HUES6 (cell line): ENCODE results near the gene CMIP.

ENCODE experiments used
- H3K27ac ChIP-seq: 2 replicates; pipeline ENCODE4 v1.7.0; 2013; ENCODE audit warnings: low read depth, mild to moderate bottlenecking, low read length, inconsistent platforms
- H3K27me3 ChIP-seq: 2 replicates; pipeline ENCODE4 v1.6.1; 2013; ENCODE audit warnings: low read length; ENCODE audit not compliant: control insufficient read depth, insufficient read depth
- H3K36me3 ChIP-seq: 2 replicates; pipeline ENCODE4 v1.6.1; 2013; ENCODE audit warnings: low read length; ENCODE audit not compliant: control insufficient read depth, insufficient read depth
- H3K4me1 ChIP-seq: 2 replicates; pipeline ENCODE4 v1.6.1; 2013; ENCODE audit warnings: low read length; ENCODE audit not compliant: control insufficient read depth, insufficient read depth
- H3K4me3 ChIP-seq: 2 replicates; pipeline ENCODE4 v1.5.1; 2013; ENCODE audit warnings: low read depth, low read length
- H3K9ac ChIP-seq: one replicate; pipeline ENCODE4 v1.6.1; 2013; ENCODE audit warnings: mild to moderate bottlenecking, low read length
- H3K9me3 ChIP-seq: 2 replicates; pipeline ENCODE4 v1.6.1; 2013; ENCODE audit warnings: low read depth, low read length; ENCODE audit not compliant: control insufficient read depth, insufficient read depth

The CMIP gene

DNA sequence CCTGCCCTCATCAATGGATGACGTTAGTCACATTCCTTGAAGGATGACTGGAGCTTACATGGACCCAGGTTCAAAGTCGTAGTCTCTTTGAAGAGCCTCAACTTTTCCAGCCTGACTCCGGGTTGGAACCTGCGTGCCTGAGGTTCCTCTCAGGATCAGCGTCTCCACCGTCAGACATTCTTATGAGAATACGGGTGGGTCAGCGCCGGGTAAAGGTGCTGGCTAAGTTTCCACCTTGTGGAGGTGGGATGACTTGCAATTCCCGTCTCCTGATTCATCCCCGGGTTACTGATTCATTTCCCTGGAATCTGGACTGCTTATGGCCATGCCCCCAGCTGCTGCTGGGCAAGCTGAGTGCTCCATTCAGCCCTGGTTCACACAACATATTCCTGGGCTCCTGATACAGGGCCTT lies 38.9 kb upstream of the CMIP start:
- Histone ChIP-seq H3K9ac (no peak overlapping the region), H3K36me3 (no peaks in the 10 kb centered on the region), H3K9me3 (no peaks in the 10 kb centered on the region), H3K27ac (no peak overlapping the region), H3K4me1 (peaks cover 6% of the 10 kb centered on the region), H3K27me3 (peaks cover 9% of the 10 kb centered on the region; the same call in 1 of the 2 replicates), H3K4me3 (no peak overlapping the region)

DNA sequence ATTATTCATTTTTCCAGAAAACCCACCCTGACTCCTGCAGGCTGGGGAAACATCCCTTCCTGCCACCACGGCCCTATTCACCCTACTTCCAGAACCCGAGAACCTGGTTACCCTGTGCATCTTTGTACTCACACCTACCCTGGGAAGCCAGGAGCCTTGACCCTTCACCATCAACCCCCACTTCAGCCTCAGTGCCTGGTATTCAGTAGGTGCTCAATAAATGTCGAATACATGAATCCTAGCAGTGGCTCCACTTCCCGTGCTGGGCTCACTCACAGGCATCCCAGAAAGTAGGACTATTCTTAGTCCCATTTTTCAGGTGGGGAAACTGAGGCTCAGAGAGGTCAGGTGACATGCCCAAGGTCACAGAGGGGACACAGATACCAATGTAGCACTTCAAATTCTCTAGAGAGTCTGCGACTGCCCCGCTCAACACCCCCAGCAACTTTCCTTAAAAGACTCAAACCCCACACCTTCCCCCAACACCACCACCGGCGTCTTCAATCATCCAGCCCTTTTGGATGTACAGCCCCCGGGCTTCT lies 36.1 kb upstream of the CMIP start:
- Histone ChIP-seq H3K4me3 (no peak overlapping the region), H3K9me3 (no peaks in the 10 kb centered on the region), H3K9ac (no peak overlapping the region), H3K4me1 (peaks cover 13% of the 10 kb centered on the region), H3K36me3 (no peaks in the 10 kb centered on the region), H3K27me3 (peaks cover 9% of the 10 kb centered on the region; the same call in 1 of the 2 replicates), H3K27ac (no peak overlapping the region)

DNA sequence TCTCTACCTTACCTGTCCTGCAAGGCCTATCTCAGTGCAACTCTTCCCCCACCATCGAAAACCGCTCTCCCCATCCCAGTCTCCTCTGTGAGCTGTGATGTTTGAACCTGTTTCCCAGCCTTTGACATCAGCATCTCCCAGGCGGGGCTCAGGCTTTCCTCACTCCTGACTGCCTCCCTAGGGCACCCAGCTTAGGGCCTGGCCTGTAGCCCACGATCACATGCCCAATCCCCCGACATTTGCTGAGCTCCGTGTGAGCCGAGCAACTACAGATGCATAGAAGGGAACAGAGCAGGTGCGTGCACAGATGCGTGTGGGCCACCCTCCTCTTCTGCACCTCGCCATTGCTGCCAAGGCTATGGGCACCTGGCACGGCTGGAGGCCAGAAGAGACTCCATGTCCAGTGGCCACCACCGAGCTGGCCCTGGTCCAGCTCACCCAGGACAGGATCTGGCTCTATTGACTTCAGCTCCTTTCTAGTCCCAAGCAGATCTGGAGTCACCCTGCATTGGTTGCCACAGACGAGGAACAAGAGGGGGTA lies 35.5 kb upstream of the CMIP start:
- no peak overlapping the region for H3K27ac ChIP-seq
- H3K4me1 ChIP-seq = peaks cover 9% of the 10 kb centered on the region
- H3K36me3 ChIP-seq = no peaks in the 10 kb centered on the region
- no peak overlapping the region for H3K9ac ChIP-seq
- H3K4me3 ChIP-seq = no peak overlapping the region
- 0 out of 2 replicates have a peak, but pooled peaks cover 4% of the 10 kb centered on the region for H3K27me3 ChIP-seq
- no peaks in the 10 kb centered on the region for H3K9me3 ChIP-seq

DNA sequence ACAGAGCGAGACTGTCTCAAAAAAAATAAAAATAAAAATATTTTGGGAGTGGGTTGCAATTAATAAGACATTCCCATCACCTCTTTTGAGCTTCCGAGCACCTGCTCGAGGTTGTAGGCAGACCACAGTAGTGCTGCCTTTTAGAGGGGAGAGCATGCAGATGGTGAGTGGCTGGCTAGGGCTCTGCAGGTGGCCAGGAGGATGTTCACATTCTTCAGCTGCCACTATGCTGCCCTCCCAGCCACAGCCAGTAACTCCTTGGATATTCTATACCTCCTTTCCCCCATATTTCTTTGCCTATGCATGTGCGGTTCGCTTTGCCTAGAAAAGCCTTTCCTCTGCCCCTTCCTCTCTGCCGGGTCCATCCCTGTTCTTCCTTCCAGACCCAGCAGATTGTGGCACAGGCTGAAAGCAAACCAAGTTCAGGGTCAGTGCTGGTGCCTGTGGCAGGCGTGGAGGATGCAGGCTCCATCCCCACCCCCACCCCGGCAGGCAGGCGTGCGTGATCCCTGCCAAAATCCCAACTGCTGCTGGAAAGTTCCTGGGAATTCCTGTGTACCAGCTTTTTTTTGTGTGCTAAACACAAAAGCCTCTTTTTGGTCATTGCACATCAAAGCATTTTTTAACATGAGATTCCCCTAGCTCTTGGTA lies 33.8 kb upstream of the CMIP start:
- Histone ChIP-seq H3K27ac (no peak overlapping the region), H3K4me3 (peak overlapping the region; percentile 27; the same call in 1 of the 2 replicates), H3K9ac (no peak overlapping the region)

DNA sequence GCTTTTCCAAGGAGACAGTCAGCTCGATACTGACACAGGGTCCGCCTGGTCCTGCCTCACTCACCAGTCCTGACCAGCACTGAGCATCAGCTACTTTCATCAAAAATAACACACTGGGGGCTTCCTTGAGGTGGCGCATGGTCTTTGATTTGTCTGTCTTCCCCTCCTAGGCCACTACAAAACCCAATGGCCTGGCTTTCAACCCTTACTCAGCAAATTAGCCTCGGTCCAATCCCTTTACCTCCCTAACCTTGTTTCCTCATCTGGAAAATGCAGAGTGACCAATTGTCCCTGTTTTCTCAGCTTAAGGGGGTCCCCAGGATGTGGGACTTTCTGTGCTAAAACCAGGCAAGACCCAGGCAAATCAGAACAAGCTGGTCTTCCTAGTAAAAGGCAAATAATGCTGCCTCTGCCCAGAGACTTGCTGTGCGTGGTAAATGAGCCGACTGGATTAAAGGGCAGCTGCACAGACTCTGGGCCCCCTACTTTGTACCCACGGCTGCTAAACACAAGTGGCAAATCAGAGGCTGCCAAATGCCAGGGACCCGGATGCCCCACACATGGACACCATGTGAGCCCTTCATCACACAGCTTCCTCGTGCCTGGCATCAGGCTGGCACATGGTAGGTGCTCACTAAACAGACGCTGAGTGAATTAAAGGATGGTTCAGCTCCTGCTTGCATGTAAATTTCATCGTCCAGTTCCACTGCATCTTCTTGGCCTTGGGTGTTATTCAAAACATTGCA lies 31.2 kb upstream of the CMIP start:
- no peak overlapping the region for H3K9ac ChIP-seq
- H3K27me3 ChIP-seq = no peaks in the 10 kb centered on the region

More for the DNA sequence above, 33.8 kb upstream of the CMIP start:
- H3K36me3 ChIP-seq = no peaks in the 10 kb centered on the region
- H3K4me1 ChIP-seq = peaks cover 21% of the 10 kb centered on the region
- H3K9me3 ChIP-seq = no peaks in the 10 kb centered on the region
- no peaks in the 10 kb centered on the region for H3K27me3 ChIP-seq

DNA sequence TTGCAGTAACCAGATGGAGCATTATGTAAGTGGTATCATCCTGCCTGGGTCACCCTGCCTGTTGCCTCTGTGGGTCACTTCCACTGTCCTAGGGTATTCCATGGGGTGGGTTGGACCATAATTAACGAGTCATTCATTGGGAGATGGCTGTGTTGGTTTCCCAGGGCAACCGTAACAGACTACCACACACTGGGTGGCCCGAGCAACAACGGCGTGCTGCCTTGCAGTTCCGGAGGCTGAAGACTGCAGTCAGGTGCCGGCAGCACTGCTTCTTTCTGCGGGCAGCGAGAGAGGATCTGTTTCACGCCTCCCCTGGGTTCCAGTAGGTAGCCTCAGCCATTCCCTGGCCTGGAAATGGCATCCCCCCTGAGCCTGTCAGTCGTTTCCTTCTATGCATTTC lies 28.9 kb upstream of the CMIP start:
- H3K27ac ChIP-seq = no peak overlapping the region
- H3K27me3 ChIP-seq = no peaks in the 10 kb centered on the region

More for the DNA sequence above, 31.2 kb upstream of the CMIP start:
- Histone ChIP-seq H3K4me3 (no peak overlapping the region), H3K9me3 (no peaks in the 10 kb centered on the region), H3K27ac (no peak overlapping the region), H3K36me3 (no peaks in the 10 kb centered on the region), H3K4me1 (peaks cover 32% of the 10 kb centered on the region)

DNA sequence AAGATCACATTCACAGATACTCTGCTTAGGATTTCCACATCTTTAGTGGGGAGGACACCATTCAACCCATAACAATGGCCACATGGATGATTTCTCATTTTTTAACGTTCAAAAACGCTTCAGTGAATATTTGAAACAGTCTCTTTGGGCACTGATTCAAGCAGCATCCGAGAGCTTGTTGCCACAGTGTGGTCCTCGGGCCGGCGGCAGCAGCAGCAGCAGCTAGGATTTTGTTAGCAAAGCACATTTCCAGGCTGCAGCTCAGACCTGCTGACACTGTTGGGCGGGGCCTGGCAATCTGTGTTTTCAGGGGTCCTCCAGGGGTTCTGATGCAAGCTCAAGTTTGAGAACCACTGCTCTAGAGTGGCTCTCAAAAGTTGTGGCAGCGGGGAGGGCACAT lies 27.9 kb upstream of the CMIP start:
- Histone ChIP-seq H3K4me1 (peaks cover 23% of the 10 kb centered on the region), H3K4me3 (no peak overlapping the region), H3K27ac (no peak overlapping the region), H3K36me3 (no peaks in the 10 kb centered on the region), H3K9me3 (no peaks in the 10 kb centered on the region), H3K27me3 (no peaks in the 10 kb centered on the region), H3K9ac (no peak overlapping the region)

More for the DNA sequence above, 28.9 kb upstream of the CMIP start:
- no peak overlapping the region for H3K9ac ChIP-seq
- H3K9me3 ChIP-seq = no peaks in the 10 kb centered on the region
- no peak overlapping the region for H3K4me3 ChIP-seq
- H3K36me3 ChIP-seq = no peaks in the 10 kb centered on the region
- peaks cover 30% of the 10 kb centered on the region for H3K4me1 ChIP-seq

DNA sequence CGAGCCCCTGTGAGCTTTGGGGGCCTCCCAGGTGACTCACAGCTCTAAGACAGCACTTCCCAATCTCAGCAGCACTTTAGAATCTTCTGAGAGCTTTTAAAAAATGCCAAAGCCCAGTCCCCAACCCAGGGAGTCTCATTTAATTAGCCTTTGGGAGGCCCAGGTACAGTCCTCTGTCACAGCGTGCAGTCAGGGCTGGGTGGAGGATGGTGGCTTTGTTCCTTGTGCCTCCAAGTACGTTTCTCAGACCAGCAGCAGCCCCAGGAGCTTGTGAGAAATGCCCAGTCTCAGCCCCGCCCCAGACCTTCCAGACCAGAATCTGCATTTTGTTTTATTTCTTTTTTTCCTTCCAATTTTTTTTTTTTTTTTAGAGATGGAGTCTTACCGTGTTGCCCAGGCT lies 27.4 kb upstream of the CMIP start:
- no peaks in the 10 kb centered on the region for H3K36me3 ChIP-seq
- no peaks in the 10 kb centered on the region for H3K27me3 ChIP-seq
- H3K9me3 ChIP-seq = no peaks in the 10 kb centered on the region
- no peak overlapping the region for H3K27ac ChIP-seq
- H3K4me1 ChIP-seq = peaks cover 23% of the 10 kb centered on the region
- H3K4me3 ChIP-seq = no peak overlapping the region
- H3K9ac ChIP-seq = no peak overlapping the region

DNA sequence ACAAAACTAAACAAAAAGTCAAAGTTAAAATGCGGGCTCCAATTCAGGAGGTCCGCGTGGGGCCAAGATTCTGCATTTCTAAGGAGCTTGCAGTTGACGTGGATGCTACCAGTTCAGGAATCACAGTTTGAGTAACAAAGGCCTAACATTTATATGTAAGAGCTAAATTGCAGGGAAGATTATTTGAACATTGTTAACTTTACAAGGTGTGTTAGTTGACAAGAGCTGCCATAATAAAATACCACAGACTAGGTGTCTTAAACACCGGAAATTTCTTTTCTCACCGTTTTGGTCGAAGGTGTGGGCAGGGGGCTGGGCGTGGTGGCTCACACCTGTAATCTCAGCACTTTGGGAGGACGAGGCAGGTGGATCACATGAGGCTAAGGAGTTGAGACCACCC lies 24.8 kb upstream of the CMIP start:
- Histone ChIP-seq H3K4me1 (peaks cover 17% of the 10 kb centered on the region; the same call in 1 of the 2 replicates), H3K36me3 (no peaks in the 10 kb centered on the region), H3K27me3 (no peaks in the 10 kb centered on the region), H3K9ac (no peak overlapping the region), H3K4me3 (no peak overlapping the region), H3K27ac (no peak overlapping the region), H3K9me3 (no peaks in the 10 kb centered on the region)

DNA sequence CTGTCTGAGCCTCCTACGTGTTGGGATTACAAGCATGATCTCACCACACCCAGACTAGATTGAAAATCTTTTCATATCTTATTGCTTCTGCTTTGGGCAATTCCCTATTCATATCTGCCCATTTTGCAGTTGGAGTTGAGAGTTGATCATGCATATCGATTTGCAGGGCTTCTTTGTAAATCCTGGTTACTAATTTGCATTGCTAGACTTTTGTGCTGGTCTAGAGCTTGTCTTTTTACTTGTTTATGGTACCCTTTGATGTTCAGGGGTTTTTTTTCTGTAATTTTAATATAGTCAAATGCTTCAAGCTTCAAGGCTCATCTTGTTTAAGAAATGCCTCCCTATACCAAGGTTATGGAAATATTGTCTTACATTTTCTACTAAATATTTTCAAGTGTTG lies 23.5 kb upstream of the CMIP start:
- H3K9me3 ChIP-seq = no peaks in the 10 kb centered on the region
- no peak overlapping the region for H3K27ac ChIP-seq
- H3K4me3 ChIP-seq = no peak overlapping the region
- no peaks in the 10 kb centered on the region for H3K27me3 ChIP-seq
- H3K36me3 ChIP-seq = no peaks in the 10 kb centered on the region
- peaks cover 9% of the 10 kb centered on the region; the same call in 1 of the 2 replicates for H3K4me1 ChIP-seq
- no peak overlapping the region for H3K9ac ChIP-seq

DNA sequence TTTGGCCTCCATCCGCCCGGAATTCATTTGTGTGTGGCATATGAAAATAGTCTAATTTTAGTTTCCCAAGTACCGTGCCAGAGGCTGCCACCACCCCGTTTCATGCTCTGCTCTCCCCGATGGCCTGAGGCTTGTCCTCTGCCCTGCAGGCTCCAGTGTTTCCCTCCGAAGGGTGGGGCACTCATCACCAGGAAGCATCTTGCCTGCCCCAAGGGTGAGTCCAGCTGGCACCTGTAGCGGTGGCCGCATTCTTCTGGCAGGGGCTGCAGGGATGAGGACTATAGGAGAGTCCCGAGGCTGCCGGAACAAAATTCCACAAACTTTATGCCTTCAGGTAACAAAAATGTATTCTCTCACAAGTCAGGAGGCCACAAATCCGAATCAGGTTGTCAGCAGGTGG lies 23.1 kb upstream of the CMIP start:
- Histone ChIP-seq H3K36me3 (no peaks in the 10 kb centered on the region), H3K4me3 (no peak overlapping the region), H3K27me3 (no peaks in the 10 kb centered on the region), H3K9ac (no peak overlapping the region), H3K4me1 (peaks cover 7% of the 10 kb centered on the region; the same call in 1 of the 2 replicates), H3K9me3 (no peaks in the 10 kb centered on the region), H3K27ac (no peak overlapping the region)
